ENCODE results near the gene ADCK1. TPM values are rescaled to one million over a fixed set of nuclear protein-coding genes. Genes with fewer than 3 reads are reported as not detected.

Gene ADCK1
- total and polyA plus RNA-seq, 3 donors from 2014 or later: 7.5 to 14.3 (median 12.3) TPM

GRCh38 chr14:77890873-77891272 lies 91.0 kb downstream of the ADCK1 start:
- H3K4me3 ChIP-seq: no peak overlapping the region
- H3K9me3 ChIP-seq: no peaks in the 10 kb centered on the region
- no peaks in the 10 kb centered on the region for H3K4me1 ChIP-seq
- 83 to 86% methylated on average over 4 of the region's 4 CpGs for WGBS, 2 donors
- no peaks in the 10 kb centered on the region for H3K36me3 ChIP-seq (ENCODE audit: low read depth, missing control alignments)
- no peaks in the 10 kb centered on the region for H3K27me3 ChIP-seq
- no peak for DNase-seq
- TF ChIP-seq, protein P1, sequence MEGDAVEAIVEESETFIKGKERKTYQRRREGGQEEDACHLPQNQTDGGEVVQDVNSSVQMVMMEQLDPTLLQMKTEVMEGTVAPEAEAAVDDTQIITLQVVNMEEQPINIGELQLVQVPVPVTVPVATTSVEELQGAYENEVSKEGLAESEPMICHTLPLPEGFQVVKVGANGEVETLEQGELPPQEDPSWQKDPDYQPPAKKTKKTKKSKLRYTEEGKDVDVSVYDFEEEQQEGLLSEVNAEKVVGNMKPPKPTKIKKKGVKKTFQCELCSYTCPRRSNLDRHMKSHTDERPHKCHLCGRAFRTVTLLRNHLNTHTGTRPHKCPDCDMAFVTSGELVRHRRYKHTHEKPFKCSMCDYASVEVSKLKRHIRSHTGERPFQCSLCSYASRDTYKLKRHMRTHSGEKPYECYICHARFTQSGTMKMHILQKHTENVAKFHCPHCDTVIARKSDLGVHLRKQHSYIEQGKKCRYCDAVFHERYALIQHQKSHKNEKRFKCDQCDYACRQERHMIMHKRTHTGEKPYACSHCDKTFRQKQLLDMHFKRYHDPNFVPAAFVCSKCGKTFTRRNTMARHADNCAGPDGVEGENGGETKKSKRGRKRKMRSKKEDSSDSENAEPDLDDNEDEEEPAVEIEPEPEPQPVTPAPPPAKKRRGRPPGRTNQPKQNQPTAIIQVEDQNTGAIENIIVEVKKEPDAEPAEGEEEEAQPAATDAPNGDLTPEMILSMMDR (IDR thresholded peaks at IDR 0.05): no peak
- TF ChIP-seq POLR2A (IDR thresholded peaks at IDR 0.05): no peak
- H3K27ac ChIP-seq: no peak overlapping the region
- intact Hi-C loops (cut with DNase I; ENCODE audit: low total_unique reads): no loop called here

DNA sequence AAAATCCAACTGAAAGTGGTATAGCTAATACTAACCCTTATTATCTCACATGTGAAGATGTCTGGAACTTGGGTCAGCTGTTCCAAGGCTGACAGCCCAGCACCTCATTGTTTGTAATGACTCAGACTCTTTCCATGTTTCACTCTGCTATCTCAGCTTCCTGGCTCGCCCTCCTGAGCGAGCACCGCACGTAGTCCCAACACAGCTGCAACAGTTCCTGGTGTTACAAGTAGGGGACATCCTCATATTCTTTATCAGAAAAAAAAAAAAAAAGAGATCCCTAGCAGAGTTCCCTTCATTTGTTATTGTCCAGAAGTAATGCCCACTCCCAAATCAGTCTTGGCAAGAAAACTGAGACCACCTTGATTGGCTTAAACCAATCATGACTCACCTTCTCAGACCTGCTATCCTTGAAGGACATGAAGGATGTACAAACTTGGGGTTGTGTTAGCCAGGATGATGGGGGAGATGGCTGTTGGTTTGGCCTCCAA lies 92.5 kb downstream of the ADCK1 start:
- Histone ChIP-seq H3K36me3 (ENCODE audit: low read depth, missing control alignments) (no peaks in the 10 kb centered on the region), H3K4me1 (no peaks in the 10 kb centered on the region), H3K27me3 (no peaks in the 10 kb centered on the region), H3K27ac (no peak overlapping the region), H3K4me3 (no peak overlapping the region), H3K9me3 (no peaks in the 10 kb centered on the region)
- DNase-seq: no peak
- no peak for TF ChIP-seq POLR2A (IDR thresholded peaks at IDR 0.05)
- TF ChIP-seq, protein P1 (IDR thresholded peaks at IDR 0.05): no peak
- intact Hi-C loops (cut with DNase I; ENCODE audit: low total_unique reads): no loop called here
- WGBS, 2 donors: 83 to 87% methylated on average over 4 of the region's 4 CpGs

- Histone ChIP-seq H3K36me3 (ENCODE audit: low read depth, missing control alignments) (no peaks in the 10 kb centered on the region), H3K9me3 (no peaks in the 10 kb centered on the region), H3K4me3 (no peak overlapping the region), H3K27ac (no peak overlapping the region), H3K4me1 (no peaks in the 10 kb centered on the region), H3K27me3 (no peaks in the 10 kb centered on the region)
- TF ChIP-seq, protein P1 (IDR thresholded peaks at IDR 0.05): no peak
- no peak for TF ChIP-seq POLR2A (IDR thresholded peaks at IDR 0.05)
- intact Hi-C loops (cut with DNase I; ENCODE audit: low total_unique reads): no loop called here
- 95 to 98% methylated on average over 5 of the region's 5 CpGs for WGBS, 2 donors
- no peak for DNase-seq
These were observed 93.1 kb downstream of the ADCK1 start for GRCh38 chr14:77892890-77893484.

- H3K27ac ChIP-seq: no peak overlapping the region
- no peaks in the 10 kb centered on the region for H3K36me3 ChIP-seq (ENCODE audit: low read depth, missing control alignments)
- H3K9me3 ChIP-seq: no peaks in the 10 kb centered on the region
- TF ChIP-seq POLR2A (IDR thresholded peaks at IDR 0.05): no peak
- TF ChIP-seq, protein P1 (IDR thresholded peaks at IDR 0.05): no peak
- H3K4me3 ChIP-seq: no peak overlapping the region
- no peaks in the 10 kb centered on the region for H3K27me3 ChIP-seq
- H3K4me1 ChIP-seq: no peaks in the 10 kb centered on the region
- intact Hi-C loops (cut with DNase I; ENCODE audit: low total_unique reads): no loop called here
- DNase-seq: no peak
- 86 to 87% methylated on average over 2 of the region's 2 CpGs for WGBS, 2 donors
These were observed 97.5 kb downstream of the ADCK1 start for GRCh38 chr14:77897374-77897773.

DNA sequence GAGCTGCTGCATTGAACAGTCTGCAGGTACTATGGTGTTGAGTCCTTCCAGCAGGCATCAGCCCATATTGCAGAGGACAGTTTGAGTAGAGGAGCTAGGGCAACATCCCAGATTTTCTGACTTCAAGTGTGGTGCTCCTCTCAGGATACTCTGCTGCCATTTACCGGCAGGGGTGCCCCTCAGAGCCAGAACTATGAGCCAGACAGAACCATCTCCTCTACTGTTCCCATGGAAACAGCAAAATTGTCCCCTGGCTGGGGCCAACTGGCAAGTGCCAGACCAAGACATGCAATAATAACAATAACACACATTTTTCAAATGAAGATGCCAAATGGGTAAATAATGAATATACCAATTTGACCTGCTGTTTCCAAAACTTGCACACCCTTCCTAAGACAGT lies 102.9 kb downstream of the ADCK1 start:
- WGBS, 2 donors: 100% methylated on average over 1 of the region's 1 CpG; no CpG with 5 or more reads in 1 of the 2 donors
- intact Hi-C loops (cut with DNase I; ENCODE audit: low total_unique reads): no loop called here
- H3K27me3 ChIP-seq: no peaks in the 10 kb centered on the region
- H3K4me3 ChIP-seq: no peak overlapping the region
- no peaks in the 10 kb centered on the region for H3K36me3 ChIP-seq (ENCODE audit: low read depth, missing control alignments)
- no peak overlapping the region for H3K27ac ChIP-seq
- no peak for DNase-seq
- H3K9me3 ChIP-seq: no peaks in the 10 kb centered on the region
- no peak for TF ChIP-seq POLR2A (IDR thresholded peaks at IDR 0.05)
- TF ChIP-seq, protein P1 (IDR thresholded peaks at IDR 0.05): no peak
- H3K4me1 ChIP-seq: no peaks in the 10 kb centered on the region
